GM12892 (cell line): Measurements from ENCODE around the gene ERH.

ENCODE experiments used
- DNase-seq: peaks from one replicate; pipeline ENCODE4 v3.0.0; 2011; ENCODE audit not compliant: insufficient read length
- FAIRE-seq: peaks from 2 replicates; lab custom pipeline; 2011; peaks lifted over from hg19 to GRCh38; lab: Jason Lieb, UNC
- POLR2A ChIP-seq: IDR thresholded peaks from 2 replicates; pipeline ENCODE4 v1.6.1; 2011; ENCODE audit warnings: low read depth, low read length, control low read depth
- POLR2AphosphoS5 ChIP-seq: IDR thresholded peaks from 2 replicates; pipeline ENCODE4 v1.6.1; 2011; ENCODE audit warnings: low read depth, low read length, control low read depth
- TAF1 ChIP-seq: IDR thresholded peaks from 2 replicates; pipeline ENCODE4 v1.6.1; 2011; ENCODE audit warnings: low read depth, mild to moderate bottlenecking, control low read depth, low read length, borderline replicate concordance

The ERH gene

DNA sequence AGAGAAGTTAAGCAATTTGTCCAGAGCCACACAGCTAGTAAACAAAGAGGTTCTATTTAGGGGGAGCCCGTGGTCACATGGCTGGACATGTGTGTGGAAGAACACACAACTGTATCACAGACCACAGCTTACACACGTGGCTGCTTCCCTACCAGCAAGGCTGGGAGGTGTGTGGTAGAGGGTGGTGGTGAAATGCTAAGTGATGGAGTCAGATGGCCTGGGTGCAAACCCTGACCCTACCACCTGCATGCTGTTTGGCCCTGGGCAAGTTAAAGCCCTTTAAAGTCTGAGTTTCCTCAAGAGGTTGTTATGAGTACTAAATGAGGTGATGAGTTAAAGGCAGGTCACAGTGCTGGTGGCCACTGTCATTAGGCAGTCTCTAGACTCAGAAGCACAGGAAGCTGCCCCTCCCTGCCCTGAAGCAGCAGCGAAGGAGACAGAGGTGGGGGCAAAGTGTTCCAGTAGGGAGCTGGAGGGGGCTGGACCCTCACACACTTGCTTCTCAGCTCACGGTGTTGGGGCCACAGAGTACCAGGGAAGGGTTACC, 64.2 kb downstream of the ERH start:
- FAIRE-seq = peak; percentile 38
- TF ChIP-seq TAF1 (no peak), POLR2A (no peak), POLR2AphosphoS5 (no peak)
- no peak for DNase-seq

DNA sequence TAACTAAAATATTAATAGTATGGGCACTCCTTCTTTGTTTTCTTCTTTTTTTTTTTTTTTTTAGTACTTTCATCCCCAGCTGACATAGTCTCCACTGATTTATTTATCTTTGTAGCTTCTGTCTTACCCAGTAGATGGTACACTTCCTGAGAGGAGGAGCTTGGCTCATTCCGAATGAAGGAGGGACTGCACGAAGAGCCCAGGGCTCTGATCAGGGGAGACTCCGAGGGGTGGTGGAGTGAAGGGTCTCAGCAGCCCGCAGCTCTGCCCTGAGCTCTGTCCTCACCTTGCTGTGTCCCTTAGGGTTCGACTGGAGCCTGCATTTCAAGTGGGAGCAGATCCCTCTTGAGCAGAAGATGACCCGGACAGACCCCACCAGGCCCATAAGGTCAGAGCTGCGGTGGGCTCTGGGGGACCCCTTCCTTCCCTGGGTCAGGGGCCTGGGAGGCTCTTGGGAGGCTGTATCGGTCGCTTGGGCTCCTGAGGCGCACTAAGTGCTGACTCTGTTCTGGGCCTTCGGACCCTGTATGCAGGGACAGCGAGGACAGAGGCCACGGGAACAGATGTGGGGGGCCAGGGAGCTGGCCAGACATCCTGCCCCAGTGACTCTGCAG, 65.2 kb downstream of the ERH start:
- no peak for DNase-seq
- TF ChIP-seq POLR2A = no peak
- FAIRE-seq = no peak

DNA sequence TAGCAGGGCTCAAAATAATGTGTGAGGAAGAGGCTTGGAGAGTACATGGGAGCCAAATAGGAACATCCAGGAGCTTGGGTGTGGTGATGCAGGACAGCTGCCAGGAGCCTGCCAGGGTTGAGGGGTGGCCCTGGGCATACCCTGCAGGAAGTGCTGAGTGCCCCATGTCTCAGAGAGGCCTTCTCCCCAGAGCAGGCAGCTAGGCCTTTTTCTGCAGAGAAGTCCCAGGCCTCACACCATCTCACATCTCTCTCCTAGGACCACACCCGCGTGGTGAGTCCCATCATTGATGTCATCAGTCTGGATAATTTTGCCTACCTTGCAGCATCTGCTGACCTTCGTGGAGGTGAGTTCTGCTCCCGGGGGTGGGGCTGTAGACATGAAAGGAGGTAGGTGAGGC, 66.9 kb downstream of the ERH start:
- TF ChIP-seq TAF1 (no peak), POLR2A (no peak), POLR2AphosphoS5 (no peak)
- no peak for DNase-seq
- FAIRE-seq = no peak
